UCSD-AML1 (cell line): ENCODE results near the gene FMO1.
"Not testable (repeated sequence)": the region's sequence is repeated elsewhere in the genome, so short reads cannot be mapped to it uniquely, and the experiment has no call there.

Source experiments
- DNase-seq: peaks from one replicate; lab custom pipeline; 2025; ENCODE audit not compliant: unreplicated experiment; lab: John Stamatoyannopoulos, UW

The FMO1 gene

GRCh38 chr1:171233183-171233582, 15.1 kb upstream of the FMO1 start:
- no peak for DNase-seq

- DNase-seq: not testable (repeated sequence)
Measured at GRCh38 chr1:171236231-171236630, 12.1 kb upstream of the FMO1 start.

DNA sequence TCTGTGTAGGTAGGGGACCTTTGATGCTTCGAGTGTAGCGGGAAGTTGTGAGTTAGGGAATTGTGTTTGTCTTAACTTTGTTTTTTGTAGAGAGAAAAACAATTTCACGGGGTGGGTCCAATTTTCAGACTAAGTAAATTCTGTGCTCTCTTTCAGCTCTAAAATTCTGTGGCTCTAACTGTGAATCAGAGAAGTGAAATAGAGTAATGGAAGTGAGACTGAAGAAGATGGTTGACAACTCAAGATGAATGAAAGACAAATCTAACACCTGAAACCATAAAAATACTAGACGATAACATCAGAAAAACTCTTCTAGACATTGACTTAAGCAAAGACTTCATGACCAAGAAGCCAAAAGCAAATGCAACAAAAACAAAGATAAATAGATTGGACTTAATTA, 4.4 kb upstream of the FMO1 start:
- DNase-seq: no peak

DNA sequence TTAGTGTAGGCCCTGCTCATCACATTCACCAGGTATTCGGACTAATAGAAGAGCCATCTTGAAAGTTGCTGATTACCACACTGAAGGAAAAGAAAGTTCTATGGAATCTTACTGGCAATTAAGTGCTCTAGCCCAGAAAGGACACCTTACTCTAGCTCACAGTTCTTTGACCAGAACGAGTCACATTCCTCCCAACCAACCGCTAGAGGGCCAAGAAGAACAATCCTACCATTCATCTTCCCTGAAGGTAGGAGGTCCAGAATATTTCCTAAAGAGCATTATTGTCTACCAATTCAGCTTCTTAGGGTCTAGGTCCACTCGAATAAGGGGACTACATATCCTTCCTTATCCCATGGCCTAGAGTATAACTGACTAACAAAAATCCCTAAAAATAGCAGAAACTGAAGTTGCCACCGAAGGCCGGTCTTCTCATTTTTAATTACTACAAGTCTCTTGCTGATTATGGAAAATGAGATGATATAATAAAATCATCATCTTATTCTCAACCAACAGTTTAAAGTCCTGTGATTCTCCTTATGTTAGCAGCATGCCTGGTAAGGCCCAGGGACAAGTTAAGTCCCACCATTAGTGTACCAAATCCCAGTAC, 2.7 kb upstream of the FMO1 start:
- DNase-seq: no peak

DNA sequence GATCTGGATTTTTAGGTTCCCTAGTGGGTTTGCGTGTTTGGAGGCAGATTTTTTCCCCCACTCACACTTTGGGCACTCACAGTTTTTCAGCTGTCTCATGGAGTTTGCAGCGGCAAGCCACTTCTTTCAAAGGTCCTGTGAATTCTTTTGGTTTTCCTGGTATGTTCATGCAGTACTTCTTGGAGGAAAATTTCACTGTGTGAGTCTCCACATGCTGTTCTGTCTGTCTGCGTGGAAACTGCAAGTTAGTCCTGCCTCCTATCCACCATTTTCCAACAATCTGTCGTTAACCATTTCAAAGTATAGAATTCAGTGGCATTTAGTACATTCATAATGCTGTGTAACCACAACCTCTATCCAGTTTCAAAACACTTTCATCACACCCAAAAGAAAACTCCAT, 793 bp upstream of the FMO1 start:
- no peak for DNase-seq

DNA sequence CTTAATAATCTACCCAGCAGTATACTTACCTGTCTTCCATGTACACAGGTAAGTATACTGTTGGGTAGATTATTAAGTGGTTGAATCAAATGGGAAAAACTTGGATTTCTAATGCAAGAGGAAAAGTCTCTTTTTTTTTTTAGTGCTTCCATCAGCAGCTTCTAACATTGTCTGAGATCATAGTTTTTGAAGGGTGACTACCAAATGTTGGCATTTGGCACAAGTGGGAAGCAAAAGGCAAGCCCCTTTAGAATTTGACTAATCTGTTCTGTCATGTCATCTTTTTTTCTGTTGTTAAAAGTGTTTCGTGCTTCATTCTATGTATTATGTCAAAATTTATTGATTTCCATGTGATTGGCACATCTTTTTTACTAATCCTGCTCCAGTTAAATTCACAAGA, 547 bp downstream of the FMO1 start:
- DNase-seq: no peak

GRCh38 chr1:171250263-171250662, 2.0 kb downstream of the FMO1 start:
- no peak for DNase-seq

- peak; percentile 40 for DNase-seq
Measured at GRCh38 chr1:171251042-171251951, 3.0 kb downstream of the FMO1 start.

GRCh38 chr1:171251952-171252300, 3.6 kb downstream of the FMO1 start:
- no peak for DNase-seq

GRCh38 chr1:171252482-171252881, 4.2 kb downstream of the FMO1 start:
- no peak for DNase-seq

GRCh38 chr1:171254859-171255258, 6.6 kb downstream of the FMO1 start:
- no peak for DNase-seq

DNA sequence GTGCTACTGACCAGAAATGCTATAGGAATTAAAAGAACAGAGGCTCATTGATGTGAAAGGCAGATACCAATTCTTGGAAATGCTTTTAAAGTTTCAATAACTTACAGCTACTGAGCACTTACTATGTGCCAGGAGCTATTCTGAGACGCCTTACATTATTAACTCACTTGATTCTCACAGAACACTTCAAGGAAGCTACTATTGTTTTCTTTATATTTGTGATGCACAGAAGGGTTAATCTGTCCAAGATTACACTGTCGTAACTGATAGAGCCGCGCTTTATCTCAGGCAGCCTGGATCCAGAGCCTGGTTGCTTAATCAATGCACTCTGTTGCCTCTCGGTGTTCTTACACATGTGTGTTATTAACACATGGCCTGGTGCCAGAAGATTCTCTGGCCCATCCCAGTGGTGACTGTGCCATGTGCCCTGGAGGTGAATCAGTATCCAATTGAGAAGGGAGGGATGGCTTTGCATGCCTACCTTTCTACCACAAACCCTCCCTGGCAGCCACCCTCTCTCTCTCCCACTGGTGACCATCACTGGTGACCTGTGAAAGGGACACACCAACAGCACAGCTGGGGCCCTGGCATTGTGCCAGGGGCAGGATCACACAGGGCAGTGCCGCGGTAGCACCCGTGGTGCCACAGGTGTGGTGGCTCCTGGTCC, 8.8 kb downstream of the FMO1 start:
- DNase-seq: no peak

- DNase-seq: no peak
Measured at GRCh38 chr1:171257607-171258076, 9.3 kb downstream of the FMO1 start.

- no peak for DNase-seq
Measured at GRCh38 chr1:171258429-171258828, 10.1 kb downstream of the FMO1 start.

- DNase-seq: no peak
Measured at GRCh38 chr1:171258943-171259342, 10.6 kb downstream of the FMO1 start.

DNA sequence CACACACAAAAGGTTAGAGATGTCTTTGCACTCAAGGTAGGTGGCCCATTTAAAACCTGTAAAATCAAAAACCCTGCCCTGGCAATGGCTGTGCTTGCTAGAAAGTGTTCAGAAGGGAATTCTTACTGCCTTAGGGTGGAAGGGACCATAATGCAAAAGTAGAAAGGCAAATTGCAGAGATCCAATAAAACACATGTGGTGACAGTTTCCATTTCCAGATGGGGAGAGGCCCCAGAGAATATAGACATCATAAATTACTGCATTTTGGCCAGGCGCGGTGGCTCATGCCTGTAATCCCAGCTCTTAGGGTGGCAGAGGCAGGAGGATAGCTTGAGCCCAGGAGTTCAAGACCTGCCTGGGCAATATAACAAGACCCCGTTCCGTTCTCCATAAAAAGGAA, 13.0 kb downstream of the FMO1 start:
- DNase-seq: no peak

GRCh38 chr1:171263901-171264300, 15.6 kb downstream of the FMO1 start:
- DNase-seq: no peak

- no peak for DNase-seq
Measured at GRCh38 chr1:171265686-171266085, 17.4 kb downstream of the FMO1 start.

DNA sequence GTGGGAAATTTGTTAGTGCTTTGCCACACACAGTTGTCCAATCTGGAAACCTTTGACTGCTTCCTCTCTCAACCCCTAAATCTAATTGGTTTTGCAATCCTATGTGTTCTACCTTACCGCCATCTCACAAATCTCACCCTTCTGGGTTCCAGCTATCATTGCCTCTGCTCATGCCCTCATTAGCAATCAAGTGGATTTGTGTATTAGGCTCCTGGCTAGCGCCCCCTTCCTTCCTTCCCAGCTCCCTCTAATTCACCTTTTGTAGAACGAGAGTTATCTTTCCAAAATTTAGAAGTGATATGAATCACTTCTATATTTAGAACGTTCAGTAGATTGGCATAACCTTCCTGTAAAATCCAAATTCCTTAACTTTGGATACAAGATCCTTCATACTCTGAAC, 18.6 kb downstream of the FMO1 start:
- no peak for DNase-seq

DNA sequence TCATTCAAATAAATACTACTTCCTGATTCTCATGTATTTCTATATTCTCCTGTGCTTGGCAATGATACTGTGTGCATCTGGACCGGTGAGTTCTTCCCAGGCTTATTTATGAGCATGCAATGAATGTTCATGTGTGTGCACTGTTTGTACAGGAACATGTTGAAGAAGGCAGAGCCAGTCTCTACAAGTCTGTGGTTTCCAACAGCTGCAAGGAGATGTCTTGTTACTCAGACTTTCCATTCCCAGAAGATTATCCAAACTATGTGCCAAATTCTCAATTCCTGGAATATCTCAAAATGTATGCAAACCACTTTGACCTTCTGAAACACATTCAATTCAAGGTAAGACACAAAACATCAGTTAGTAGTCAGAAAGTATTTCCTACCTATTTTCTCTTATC, 19.1 kb downstream of the FMO1 start:
- DNase-seq: no peak

GRCh38 chr1:171270806-171271205, 22.5 kb downstream of the FMO1 start:
- DNase-seq: no peak

DNA sequence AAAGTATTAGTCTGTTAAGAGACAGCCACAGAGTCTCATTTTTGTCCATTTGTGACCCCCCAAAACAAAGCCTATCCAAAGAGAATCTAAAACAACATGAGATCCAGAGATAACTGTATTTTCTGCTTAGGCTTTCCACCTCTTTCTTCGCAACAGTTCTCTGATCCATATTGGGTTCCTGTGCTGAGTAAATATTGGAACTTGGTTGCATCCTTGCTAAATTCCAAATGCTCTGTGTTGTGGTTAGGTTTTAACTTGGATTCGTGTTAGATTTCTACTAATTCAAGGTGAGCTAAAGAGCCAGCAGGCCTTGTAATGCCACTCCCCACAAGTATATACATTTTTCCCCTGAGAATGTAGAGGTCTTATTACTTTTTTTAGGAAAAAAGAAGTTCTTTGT, 29.2 kb downstream of the FMO1 start:
- DNase-seq: no peak
